ENCODE measurements around the gene CEP72. TPM values are rescaled to one million over a fixed set of nuclear protein-coding genes. Genes with fewer than 3 reads are reported as not detected.
"Not testable (repeated sequence)": the region's sequence is repeated elsewhere in the genome, so short reads cannot be mapped to it uniquely, and the experiment has no call there.

Gene CEP72
- total RNA-seq, 2 experiments from 2014 or later: 27.0 to 28.9 TPM

GRCh38 chr5:677131-678101, 65.3 kb downstream of the CEP72 start:
- H3K4me1 Mint-ChIP-seq (ENCODE audit: low read depth): peaks cover 8% of the 10 kb centered on the region
- ChIA-PET POLR2A (interaction anchor here (0.6 kb wide), 1 partner anchor 859 kb away, joined by 3 read pairs; no protein-coding TSS in a partner anchor), CTCF (no interaction called here)
- H3K27me3 Mint-ChIP-seq: peaks cover 7% of the 10 kb centered on the region
- no peak for TF ChIP-seq CTCF (IDR thresholded peaks at IDR 0.05)
- no peaks in the 10 kb centered on the region for H3K36me3 Mint-ChIP-seq (ENCODE audit: low read depth)
- no peak overlapping the region for H3K27ac Mint-ChIP-seq
- H3K9me3 Mint-ChIP-seq: no peaks in the 10 kb centered on the region
- intact Hi-C loops (cut with micrococcal nuclease): no loop called here
- no peak overlapping the region for H3K4me3 Mint-ChIP-seq
- DNase-seq (no peak), ATAC-seq (no peak)

- intact Hi-C loops (cut with micrococcal nuclease); ATAC-seq; H3K27me3 Mint-ChIP-seq; POLR2A ChIA-PET; DNase-seq; H3K4me1 Mint-ChIP-seq (ENCODE audit: low read depth); H3K4me3 Mint-ChIP-seq; CTCF ChIA-PET; H3K9me3 Mint-ChIP-seq; H3K27ac Mint-ChIP-seq; H3K36me3 Mint-ChIP-seq (ENCODE audit: low read depth): not testable (repeated sequence)
Observed at GRCh38 chr5:678521-678920, 66.4 kb downstream of the CEP72 start.

- POLR2A ChIA-PET; H3K27ac Mint-ChIP-seq; intact Hi-C loops (cut with micrococcal nuclease); H3K36me3 Mint-ChIP-seq (ENCODE audit: low read depth); H3K4me3 Mint-ChIP-seq; DNase-seq; H3K4me1 Mint-ChIP-seq (ENCODE audit: low read depth); H3K27me3 Mint-ChIP-seq; H3K9me3 Mint-ChIP-seq; CTCF ChIA-PET; ATAC-seq: not testable (repeated sequence)
Observed at GRCh38 chr5:679166-679895, 67.2 kb downstream of the CEP72 start.

- DNase-seq, H3K27ac Mint-ChIP-seq: not testable (repeated sequence)
Observed at GRCh38 chr5:680118-680795, 68.1 kb downstream of the CEP72 start.

GRCh38 chr5:680836-681235, 68.7 kb downstream of the CEP72 start:
- H3K4me3 Mint-ChIP-seq; H3K27me3 Mint-ChIP-seq; intact Hi-C loops (cut with micrococcal nuclease); H3K4me1 Mint-ChIP-seq (ENCODE audit: low read depth); H3K27ac Mint-ChIP-seq; POLR2A ChIA-PET; H3K36me3 Mint-ChIP-seq (ENCODE audit: low read depth); H3K9me3 Mint-ChIP-seq; CTCF ChIA-PET; ATAC-seq; DNase-seq: not testable (repeated sequence)

More at GRCh38 chr5:680118-680795, 68.1 kb downstream of the CEP72 start:
- H3K27me3 Mint-ChIP-seq; POLR2A ChIA-PET; CTCF ChIA-PET; intact Hi-C loops (cut with micrococcal nuclease); H3K4me3 Mint-ChIP-seq; H3K36me3 Mint-ChIP-seq (ENCODE audit: low read depth); ATAC-seq; H3K4me1 Mint-ChIP-seq (ENCODE audit: low read depth); H3K9me3 Mint-ChIP-seq: not testable (repeated sequence)

GRCh38 chr5:681317-682191, 69.4 kb downstream of the CEP72 start:
- CTCF ChIA-PET; H3K4me1 Mint-ChIP-seq (ENCODE audit: low read depth); ATAC-seq; H3K9me3 Mint-ChIP-seq; H3K4me3 Mint-ChIP-seq; H3K36me3 Mint-ChIP-seq (ENCODE audit: low read depth); POLR2A ChIA-PET; H3K27ac Mint-ChIP-seq; DNase-seq; H3K27me3 Mint-ChIP-seq; intact Hi-C loops (cut with micrococcal nuclease): not testable (repeated sequence)

GRCh38 chr5:682216-682615, 70.1 kb downstream of the CEP72 start:
- POLR2A ChIA-PET; ATAC-seq; H3K9me3 Mint-ChIP-seq; intact Hi-C loops (cut with micrococcal nuclease); H3K4me1 Mint-ChIP-seq (ENCODE audit: low read depth); DNase-seq; H3K4me3 Mint-ChIP-seq; CTCF ChIA-PET; H3K27me3 Mint-ChIP-seq; H3K36me3 Mint-ChIP-seq (ENCODE audit: low read depth); H3K27ac Mint-ChIP-seq: not testable (repeated sequence)

GRCh38 chr5:682651-683358, 70.7 kb downstream of the CEP72 start:
- H3K27ac Mint-ChIP-seq; intact Hi-C loops (cut with micrococcal nuclease); H3K4me1 Mint-ChIP-seq (ENCODE audit: low read depth); H3K4me3 Mint-ChIP-seq; H3K9me3 Mint-ChIP-seq; DNase-seq; H3K36me3 Mint-ChIP-seq (ENCODE audit: low read depth); CTCF ChIA-PET; POLR2A ChIA-PET; ATAC-seq; H3K27me3 Mint-ChIP-seq: not testable (repeated sequence)
